B cell (primary cell): ENCODE results near the gene AGPAT1. TPM values are rescaled to one million over a fixed set of nuclear protein-coding genes. Genes with fewer than 3 reads are reported as not detected.

Experiments used
- ATAC-seq: fragments of 200-7000 bp; cut with Tn5 transposase; one replicate; pipeline ENCODE4 v1.10.0; 2021; ENCODE audit warnings: low read depth, mild to moderate bottlenecking, moderate number of reproducible peaks, moderate library complexity
- CTCF ChIA-PET: fragments of 350-600 bp; sonication (Branson Sonifier 250); formaldehyde crosslinking; loops from one replicate; lab custom pipeline; 2021; ENCODE audit warnings: antibody characterized with exemption, inconsistent platforms; lab: Charles Lee
- POLR2A ChIA-PET: fragments of 350-600 bp; sonication (Branson Sonifier 250); formaldehyde crosslinking; loops from one replicate; lab custom pipeline; 2021; ENCODE audit warnings: antibody characterized with exemption; lab: Charles Lee
- DNase-seq: peaks from one replicate; pipeline ENCODE4 v3.0.0; 2013
- H2AFZ ChIP-seq: 2 replicates; pipeline ENCODE4 v1.6.1; 2012; ENCODE audit warnings: mild to moderate bottlenecking, low read depth, low read length; ENCODE audit not compliant: insufficient read depth, poor library complexity, severe bottlenecking
- H3K27ac ChIP-seq, 2 donors: 1 replicate in 1 of 2; 2 replicates in 1 of 2; pipeline ENCODE4 v1.5.1; 2012 to 2013; ENCODE audit warnings: low read length in 2 of 2, mild to moderate bottlenecking in 2 of 2, moderate library complexity in 1 of 2
- H3K27me3 ChIP-seq, 4 experiments: fragments of 200-600 bp in 1 of 4; sonication (generic) in 1 of 4; replicated peaks in 1 of 4; 1 replicate in 2 of 4; 2 replicates in 2 of 4; pipeline versions ENCODE4 v1.6.1 to v1.7.0; 2013 to 2016; ENCODE audit warnings: low read length in 3 of 4, mild to moderate bottlenecking in 2 of 4, mixed read lengths in 1 of 4, moderate library complexity in 1 of 4; ENCODE audit not compliant: insufficient read depth in 4 of 4, control insufficient read depth in 3 of 4; ENCODE audit errors: control extremely low read depth in 1 of 4
- H3K36me3 ChIP-seq, 2 experiments: replicated peaks in 1 of 2; 1 replicate in 1 of 2; 2 replicates in 1 of 2; pipeline versions ENCODE4 v1.6.1 to v1.7.1; 2013; ENCODE audit warnings: low read length in 1 of 2; ENCODE audit not compliant: insufficient read depth in 2 of 2, control insufficient read depth in 1 of 2; ENCODE audit errors: control extremely low read depth in 1 of 2, extremely low read depth in 1 of 2
- H3K4me1 ChIP-seq, 2 donors: fragments of 200-600 bp in 1 of 2; sonication (generic) in 1 of 2; 1 replicate in 1 of 2; 2 replicates in 1 of 2; pipeline versions ENCODE4 v1.5.1 to v1.6.1; 2013 to 2017; ENCODE audit warnings: low read length in 2 of 2; ENCODE audit not compliant: control insufficient read depth in 2 of 2, insufficient read depth in 2 of 2
- H3K4me2 ChIP-seq: replicated peaks from 2 replicates; pipeline ENCODE3; 2012; ENCODE audit warnings: mild to moderate bottlenecking, low read depth, low read length; ENCODE audit not compliant: poor library complexity, severe bottlenecking
- H3K4me3 ChIP-seq, 5 experiments: fragments of 200-600 bp in 1 of 5; sonication (generic) in 1 of 5; 1 replicate in 3 of 5; 2 replicates in 2 of 5; pipeline versions ENCODE4 v1.5.1 to v1.7.0; 2011 to 2016; ENCODE audit warnings: low read length in 4 of 5, mild to moderate bottlenecking in 4 of 5, low read depth in 2 of 5, control low read depth in 1 of 5, moderate library complexity in 1 of 5; ENCODE audit not compliant: insufficient read depth in 1 of 5; ENCODE audit errors: control extremely low read depth in 1 of 5, extremely low read depth in 1 of 5
- H3K79me2 ChIP-seq: fragments of 200-600 bp; sonication (generic); one replicate; pipeline ENCODE4 v1.6.0; 2016; ENCODE audit warnings: low read length; ENCODE audit not compliant: control insufficient read depth, insufficient read depth
- H3K9ac ChIP-seq: fragments of 200-600 bp; sonication (generic); 2 replicates; pipeline ENCODE4 v1.6.1; 2017; ENCODE audit warnings: mild to moderate bottlenecking, low read length, moderate library complexity
- H3K9me3 ChIP-seq, 3 donors: one replicate each; pipeline versions ENCODE4 v1.6.1 to v1.7.1; 2013; ENCODE audit warnings: low read length in 2 of 3; ENCODE audit not compliant: control insufficient read depth in 2 of 3, insufficient read depth in 1 of 3; ENCODE audit errors: control extremely low read depth in 1 of 3
- H4K20me1 ChIP-seq: 2 replicates; pipeline ENCODE4 v1.6.0; 2012; ENCODE audit warnings: mild to moderate bottlenecking, low read length; ENCODE audit not compliant: insufficient read depth, control insufficient read depth, poor library complexity, severe bottlenecking
- H3K27ac Mint-ChIP-seq: one replicate; pipeline ENCODE4 v1.8.0; 2021; ENCODE audit warnings: mixed read lengths
- H3K27me3 Mint-ChIP-seq: one replicate; pipeline ENCODE4 v1.8.0; 2021; ENCODE audit warnings: mixed read lengths
- H3K4me1 Mint-ChIP-seq: one replicate; pipeline ENCODE4 v1.8.0; 2021; ENCODE audit warnings: mixed read lengths
- H3K4me3 Mint-ChIP-seq: one replicate; pipeline ENCODE4 v1.8.0; 2021; ENCODE audit warnings: mixed read lengths
- H3K9me3 Mint-ChIP-seq: one replicate; pipeline ENCODE4 v1.8.0; 2022; ENCODE audit warnings: mixed read lengths; ENCODE audit not compliant: insufficient read depth
- CTCF ChIP-seq: fragments of 200-600 bp; IDR thresholded peaks from one replicate; pipeline ENCODE4 v1.8.0; 2022; ENCODE audit warnings: antibody characterized with exemption, mild to moderate bottlenecking
- EZH2 ChIP-seq: IDR thresholded peaks from 2 replicates; pipeline ENCODE4 v1.6.1; 2012; ENCODE audit warnings: borderline replicate concordance, low read depth, mild to moderate bottlenecking, moderate library complexity, low read length; ENCODE audit not compliant: insufficient read depth, poor library complexity, severe bottlenecking
- WGBS: methylation state at CpG from one replicate; pipeline ENCODE4 v1.1.5; 2013; ENCODE audit warnings: missing lambda C conversion rate; ENCODE audit not compliant: insufficient coverage; 5-methylcytosine and 5-hydroxymethylcytosine counted together
- intact Hi-C: fragments of 100-400 bp; cut with micrococcal nuclease; formaldehyde crosslinking; loops from one replicate; pipeline ENCODE4 v1.10.0; 2022
- polyA plus RNA-seq: library from polyadenylated mRNA; depleted of rRNA; stranded (reverse); fragments of >200 nt; gene quantifications from 2 replicates; pipeline ENCODE4 v1.2.3, GENCODE V29; 2012
- total RNA-seq, 2 donors: library from RNA; stranded (reverse); fragments of 120-200 nt in 1 of 2; gene quantifications; 1 replicate in 1 of 2; 2 replicates in 1 of 2; pipeline versions ENCODE4 v1.2.3 to v1.2.4, GENCODE V29; 2013 to 2022

The AGPAT1 gene
- total and polyA plus RNA-seq, 2 donors (not counting 1 experiment from before 2014, with no cell fraction given) = 29.8 to 37.1 TPM

- Mint-ChIP-seq H3K27ac (no peak overlapping the region), H3K27me3 (peaks cover 44% of the 10 kb centered on the region), H3K4me1 (peaks cover 57% of the 10 kb centered on the region), H3K9me3 (no peaks in the 10 kb centered on the region), H3K4me3 (peak overlapping the region; percentile 99)
- no peak overlapping the region for H3K9ac ChIP-seq
- DNase-seq (no peak), ATAC-seq (no peak)
- H4K20me1 ChIP-seq = no peaks in the 10 kb centered on the region
- CTCF ChIA-PET = interaction anchor here (0.5 to 0.7 kb wide), 3 partner anchors 92 to 1195 kb away, joined by 3 to 5 read pairs (median 3); no protein-coding TSS in a partner anchor
- intact Hi-C loops = loop anchor here (10.0 kb wide), 1 partner anchor 108 kb away; no protein-coding TSS in a partner anchor
- no peak for TF ChIP-seq CTCF
- TF ChIP-seq EZH2 = no peak
- 64% methylated on average over 27 of the region's 35 CpGs for WGBS
- peaks cover 0 to 16% (median 3%) of the 10 kb centered on the region in 3 donors for H3K9me3 ChIP-seq
- POLR2A ChIA-PET = interaction anchor here (0.6 to 0.7 kb wide), 3 partner anchors 55 to 1535 kb away, joined by 3 to 5 read pairs (median 5); partner anchors contain the start of gene MRPS18B
- H3K4me2 ChIP-seq = peak overlapping the region; percentile 24
- H2AFZ ChIP-seq = no peak overlapping the region
- H3K4me3 ChIP-seq = no peak overlapping the region
- no peaks in the 10 kb centered on the region for H3K79me2 ChIP-seq
- H3K27ac ChIP-seq = no peak overlapping the region
- peaks cover 0 to 63% (median 25%) of the 10 kb centered on the region in 4 experiments for H3K27me3 ChIP-seq
- no peaks in the 10 kb centered on the region for H3K36me3 ChIP-seq
- peaks cover 34 to 42% of the 10 kb centered on the region in 2 donors for H3K4me1 ChIP-seq
These were observed 22.9 kb downstream of the AGPAT1 start for GRCh38 chr6:32152769-32153563.
